ENCODE data around the gene OLFML2A.

The OLFML2A gene

GRCh38 chr9:124784509-124784908, 7.6 kb downstream of the OLFML2A start:
- Histone ChIP-seq H3K9me2 (replicated peaks; ENCODE audit: low read depth, low read length) (no peaks in the 10 kb centered on the region), H3K27me3 (ENCODE audit: insufficient read depth, low read length, poor library complexity, severe bottlenecking) (no peaks in the 10 kb centered on the region), H4K20me1 (ENCODE audit: insufficient read depth, low read length, poor library complexity, severe bottlenecking) (no peaks in the 10 kb centered on the region), H3K79me2 (ENCODE audit: insufficient read depth, low read length) (no peaks in the 10 kb centered on the region), H3K9ac (ENCODE audit: low read depth, low read length, poor library complexity, severe bottlenecking) (no peak overlapping the region), H2AFZ (ENCODE audit: low read length) (no peak overlapping the region), H3K4me3 (ENCODE audit: low read length, poor library complexity, severe bottlenecking) (no peak overlapping the region), H3K36me3 (ENCODE audit: insufficient read depth, low read length) (no peaks in the 10 kb centered on the region), H3K9me3 (ENCODE audit: insufficient read depth, low read depth, low read length) (no peaks in the 10 kb centered on the region), H3K4me2 (ENCODE audit: low read depth, low read length, poor library complexity, severe bottlenecking) (no peak overlapping the region), H3F3A (ENCODE audit: low read depth) (no peaks in the 10 kb centered on the region), H3K4me1 (ENCODE audit: insufficient read depth, low read length, poor library complexity, severe bottlenecking) (no peaks in the 10 kb centered on the region)
- TF ChIP-seq, protein P1, sequence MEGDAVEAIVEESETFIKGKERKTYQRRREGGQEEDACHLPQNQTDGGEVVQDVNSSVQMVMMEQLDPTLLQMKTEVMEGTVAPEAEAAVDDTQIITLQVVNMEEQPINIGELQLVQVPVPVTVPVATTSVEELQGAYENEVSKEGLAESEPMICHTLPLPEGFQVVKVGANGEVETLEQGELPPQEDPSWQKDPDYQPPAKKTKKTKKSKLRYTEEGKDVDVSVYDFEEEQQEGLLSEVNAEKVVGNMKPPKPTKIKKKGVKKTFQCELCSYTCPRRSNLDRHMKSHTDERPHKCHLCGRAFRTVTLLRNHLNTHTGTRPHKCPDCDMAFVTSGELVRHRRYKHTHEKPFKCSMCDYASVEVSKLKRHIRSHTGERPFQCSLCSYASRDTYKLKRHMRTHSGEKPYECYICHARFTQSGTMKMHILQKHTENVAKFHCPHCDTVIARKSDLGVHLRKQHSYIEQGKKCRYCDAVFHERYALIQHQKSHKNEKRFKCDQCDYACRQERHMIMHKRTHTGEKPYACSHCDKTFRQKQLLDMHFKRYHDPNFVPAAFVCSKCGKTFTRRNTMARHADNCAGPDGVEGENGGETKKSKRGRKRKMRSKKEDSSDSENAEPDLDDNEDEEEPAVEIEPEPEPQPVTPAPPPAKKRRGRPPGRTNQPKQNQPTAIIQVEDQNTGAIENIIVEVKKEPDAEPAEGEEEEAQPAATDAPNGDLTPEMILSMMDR (conservative IDR thresholded peaks at IDR 0.05; ENCODE audit: low read length) = no peak
- TF ChIP-seq EZH2phosphoT487 (IDR thresholded peaks at IDR 0.05; ENCODE audit: borderline replicate concordance) = no peak

- no peak overlapping the region for H3K4me2 ChIP-seq (ENCODE audit: low read depth, low read length, poor library complexity, severe bottlenecking)
- no peaks in the 10 kb centered on the region for H4K20me1 ChIP-seq (ENCODE audit: insufficient read depth, low read length, poor library complexity, severe bottlenecking)
- no peaks in the 10 kb centered on the region for H3K36me3 ChIP-seq (ENCODE audit: insufficient read depth, low read length)
- TF ChIP-seq, protein P1 (conservative IDR thresholded peaks at IDR 0.05; ENCODE audit: low read length) = no peak
- TF ChIP-seq EZH2phosphoT487 (IDR thresholded peaks at IDR 0.05; ENCODE audit: borderline replicate concordance) = no peak
- no peaks in the 10 kb centered on the region for H3F3A ChIP-seq (ENCODE audit: low read depth)
- no peaks in the 10 kb centered on the region for H3K79me2 ChIP-seq (ENCODE audit: insufficient read depth, low read length)
- no peak overlapping the region for H2AFZ ChIP-seq (ENCODE audit: low read length)
- H3K9me3 ChIP-seq (ENCODE audit: insufficient read depth, low read depth, low read length) = no peaks in the 10 kb centered on the region
- no peak overlapping the region for H3K4me3 ChIP-seq (ENCODE audit: low read length, poor library complexity, severe bottlenecking)
- H3K27me3 ChIP-seq (ENCODE audit: insufficient read depth, low read length, poor library complexity, severe bottlenecking) = no peaks in the 10 kb centered on the region
- no peaks in the 10 kb centered on the region for H3K4me1 ChIP-seq (ENCODE audit: insufficient read depth, low read length, poor library complexity, severe bottlenecking)
- no peaks in the 10 kb centered on the region for H3K9me2 ChIP-seq (replicated peaks; ENCODE audit: low read depth, low read length)
- no peak overlapping the region for H3K9ac ChIP-seq (ENCODE audit: low read depth, low read length, poor library complexity, severe bottlenecking)
Observed at GRCh38 chr9:124786881-124787573, 10.1 kb downstream of the OLFML2A start.

- Histone ChIP-seq H3K4me3 (ENCODE audit: low read length, poor library complexity, severe bottlenecking) (no peak overlapping the region), H3F3A (ENCODE audit: low read depth) (no peaks in the 10 kb centered on the region), H3K27me3 (ENCODE audit: insufficient read depth, low read length, poor library complexity, severe bottlenecking) (no peaks in the 10 kb centered on the region), H4K20me1 (ENCODE audit: insufficient read depth, low read length, poor library complexity, severe bottlenecking) (no peaks in the 10 kb centered on the region), H3K4me2 (ENCODE audit: low read depth, low read length, poor library complexity, severe bottlenecking) (no peak overlapping the region), H3K4me1 (ENCODE audit: insufficient read depth, low read length, poor library complexity, severe bottlenecking) (no peaks in the 10 kb centered on the region), H2AFZ (ENCODE audit: low read length) (no peak overlapping the region), H3K9me2 (replicated peaks; ENCODE audit: low read depth, low read length) (no peaks in the 10 kb centered on the region), H3K79me2 (ENCODE audit: insufficient read depth, low read length) (no peaks in the 10 kb centered on the region), H3K36me3 (ENCODE audit: insufficient read depth, low read length) (no peaks in the 10 kb centered on the region), H3K9ac (ENCODE audit: low read depth, low read length, poor library complexity, severe bottlenecking) (no peak overlapping the region), H3K9me3 (ENCODE audit: insufficient read depth, low read depth, low read length) (no peaks in the 10 kb centered on the region)
- TF ChIP-seq, protein P1 (conservative IDR thresholded peaks at IDR 0.05; ENCODE audit: low read length) = no peak
- no peak for TF ChIP-seq EZH2phosphoT487 (IDR thresholded peaks at IDR 0.05; ENCODE audit: borderline replicate concordance)
Observed at GRCh38 chr9:124788542-124789217, 11.7 kb downstream of the OLFML2A start.
